Activated T-cell treated with anti-CD3 and anti-CD28 coated beads, Interleukin-2, amount 50 U/mL, for 72 hours (primary cell): ENCODE measurements around the gene BPIFB6. TPM values are rescaled to one million over a fixed set of nuclear protein-coding genes. Genes with fewer than 3 reads are reported as not detected.

ENCODE experiments used
- ATAC-seq, 2 donors: fragments of 150-1000 bp; cut with Tn5 transposase; replicated peaks in 1 of 2; 2 replicates each; pipeline ENCODE4 v1.10.0; 2021; ENCODE audit warnings: moderate library complexity in 2 of 2, mild to moderate bottlenecking in 1 of 2
- DNase-seq, 2 donors: peaks; one replicate each; pipeline ENCODE4 v3.0.0; 2021 to 2022; ENCODE audit warnings: mixed read lengths in 1 of 2
- H3K27ac Mint-ChIP-seq: one replicate; pipeline ENCODE4 v1.8.0; 2022; ENCODE audit warnings: mild to moderate bottlenecking, moderate library complexity, mixed read lengths
- H3K27me3 Mint-ChIP-seq: one replicate; pipeline ENCODE4 v1.8.0; 2022; ENCODE audit warnings: low read depth, mixed read lengths
- H3K36me3 Mint-ChIP-seq, 2 donors: one replicate each; pipeline ENCODE4 v1.8.0; 2022; ENCODE audit warnings: mixed read lengths in 2 of 2, mild to moderate bottlenecking in 1 of 2; ENCODE audit not compliant: insufficient read depth in 2 of 2
- H3K4me1 Mint-ChIP-seq: one replicate; pipeline ENCODE4 v1.8.0; 2022; ENCODE audit warnings: low read depth, mixed read lengths
- H3K4me3 Mint-ChIP-seq, 2 donors: one replicate each; pipeline ENCODE4 v1.8.0; 2022; ENCODE audit warnings: mild to moderate bottlenecking in 2 of 2, mixed read lengths in 2 of 2, moderate library complexity in 2 of 2
- H3K9me3 Mint-ChIP-seq, 2 donors: one replicate each; pipeline ENCODE4 v1.8.0; 2022; ENCODE audit warnings: mixed read lengths in 2 of 2
- total RNA-seq, 2 donors: library from RNA; stranded (reverse); gene quantifications; one replicate each; pipeline ENCODE4 v1.2.3, GENCODE V29; 2022

BPIFB6 gene
- total RNA-seq, 2 donors from 2014 or later: not detected

- Mint-ChIP-seq H3K36me3 (no peaks in the 10 kb centered on the region), H3K27ac (no peak overlapping the region), H3K4me3 (no peak overlapping the region), H3K9me3 (no peaks in the 10 kb centered on the region), H3K4me1 (no peaks in the 10 kb centered on the region), H3K27me3 (no peaks in the 10 kb centered on the region)
- ATAC-seq (no peak), DNase-seq (no peak)
Observed at GRCh38 chr20:33025318-33025876, 6.1 kb upstream of the BPIFB6 start.

DNA sequence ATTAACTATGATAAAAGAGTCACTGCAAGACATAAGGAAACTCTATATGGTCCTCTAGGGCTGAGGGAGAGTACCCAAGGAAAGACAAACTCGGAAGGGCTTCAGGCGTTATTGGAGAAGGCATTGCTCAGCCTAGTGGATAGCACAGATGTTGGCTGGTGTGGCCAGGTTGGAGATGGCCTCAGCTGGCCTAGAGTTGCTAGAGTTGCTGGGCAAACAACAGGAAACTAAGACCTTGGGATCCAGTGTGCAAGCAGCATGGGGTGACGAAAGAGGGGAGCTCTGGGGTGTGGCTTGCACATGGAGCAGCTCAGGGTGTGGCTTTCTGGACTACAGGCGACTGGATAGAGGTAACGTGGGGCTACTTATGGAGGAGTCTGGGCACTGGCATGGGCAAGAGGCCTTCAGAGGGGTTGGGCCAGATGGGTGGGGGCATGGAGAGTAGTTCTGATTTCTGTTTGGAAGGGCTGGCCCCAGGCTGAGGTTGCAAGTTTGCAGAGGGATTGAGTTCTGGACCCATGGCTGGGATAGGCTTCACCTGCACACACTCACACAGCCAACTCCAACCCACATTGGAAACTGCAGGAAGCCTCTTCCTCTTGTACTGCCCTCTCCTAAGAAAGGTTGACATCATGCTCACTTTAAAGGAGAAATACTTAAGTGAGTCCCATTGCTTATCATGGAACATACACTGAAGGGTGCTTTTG lies 5.2 kb upstream of the BPIFB6 start:
- Mint-ChIP-seq H3K36me3 (no peaks in the 10 kb centered on the region), H3K4me1 (no peaks in the 10 kb centered on the region), H3K9me3 (no peaks in the 10 kb centered on the region), H3K27ac (no peak overlapping the region), H3K27me3 (no peaks in the 10 kb centered on the region), H3K4me3 (no peak overlapping the region)
- DNase-seq (no peak), ATAC-seq (no peak)

- Mint-ChIP-seq H3K36me3 (no peaks in the 10 kb centered on the region), H3K27ac (no peak overlapping the region), H3K27me3 (no peaks in the 10 kb centered on the region), H3K4me1 (no peaks in the 10 kb centered on the region), H3K9me3 (no peaks in the 10 kb centered on the region), H3K4me3 (no peak overlapping the region)
- DNase-seq (no peak), ATAC-seq (no peak)
Observed at GRCh38 chr20:33026779-33027759, 4.4 kb upstream of the BPIFB6 start.

GRCh38 chr20:33027769-33028751 lies 3.4 kb upstream of the BPIFB6 start:
- H3K27me3 Mint-ChIP-seq: no peaks in the 10 kb centered on the region
- no peaks in the 10 kb centered on the region for H3K36me3 Mint-ChIP-seq
- DNase-seq (no peak), ATAC-seq (no peak)
- peaks cover 0 to under 1% of the 10 kb centered on the region in 2 donors for H3K9me3 Mint-ChIP-seq
- H3K4me3 Mint-ChIP-seq: no peak overlapping the region
- H3K4me1 Mint-ChIP-seq: no peaks in the 10 kb centered on the region
- no peak overlapping the region for H3K27ac Mint-ChIP-seq

GRCh38 chr20:33028875-33029274 lies 2.6 kb upstream of the BPIFB6 start:
- no peak for ATAC-seq
- H3K4me3 Mint-ChIP-seq: no peak overlapping the region
- H3K27ac Mint-ChIP-seq: no peak overlapping the region
- H3K4me1 Mint-ChIP-seq: no peaks in the 10 kb centered on the region
- no peaks in the 10 kb centered on the region for H3K27me3 Mint-ChIP-seq
- H3K9me3 Mint-ChIP-seq: peaks cover 0 to 4% of the 10 kb centered on the region in 2 donors
- H3K36me3 Mint-ChIP-seq: no peaks in the 10 kb centered on the region
- no peak for DNase-seq

DNA sequence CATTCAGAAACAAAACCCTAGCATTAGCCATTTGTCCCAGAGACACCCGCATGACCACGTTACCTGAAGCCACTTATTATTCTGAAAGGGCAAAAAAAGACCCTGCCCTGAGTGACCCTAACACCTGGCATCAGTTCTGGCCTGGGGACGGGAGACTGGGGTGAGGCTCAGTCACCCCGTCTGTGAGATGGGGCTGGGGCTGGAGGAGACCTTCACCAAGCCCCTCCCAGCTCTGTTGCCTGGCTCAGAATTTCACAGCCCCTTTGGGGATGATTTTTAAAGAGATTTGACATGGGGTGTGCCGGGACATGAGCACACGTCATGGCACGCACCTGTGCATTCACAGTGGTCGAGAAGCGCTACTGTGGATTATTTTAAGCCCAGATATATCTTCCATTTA lies 1.4 kb upstream of the BPIFB6 start:
- H3K9me3 Mint-ChIP-seq: peaks cover 0 to 4% of the 10 kb centered on the region in 2 donors
- no peak overlapping the region for H3K27ac Mint-ChIP-seq
- no peak overlapping the region for H3K4me3 Mint-ChIP-seq

DNA sequence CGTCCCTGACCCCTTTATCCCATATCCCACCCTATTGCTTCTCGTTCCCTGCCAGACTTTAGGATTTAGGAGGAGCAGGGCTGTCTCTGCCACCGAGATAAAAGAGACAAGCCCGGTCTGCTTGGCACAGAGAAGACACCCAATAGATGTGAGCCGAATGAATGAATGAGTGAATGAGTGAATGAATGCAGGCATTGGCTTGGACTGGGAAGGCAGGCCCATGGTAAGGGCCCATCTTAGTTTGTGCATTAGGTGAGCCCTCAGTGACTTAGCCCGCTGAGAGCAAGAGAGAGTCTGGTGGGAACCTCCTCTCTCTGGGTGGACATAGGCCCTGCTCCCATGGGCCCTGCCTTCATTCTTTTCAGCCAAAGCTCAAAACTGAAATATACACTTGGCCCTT lies 879 bp upstream of the BPIFB6 start:
- H3K4me3 Mint-ChIP-seq: no peak overlapping the region
- no peaks in the 10 kb centered on the region for H3K4me1 Mint-ChIP-seq
- no peaks in the 10 kb centered on the region for H3K36me3 Mint-ChIP-seq
- peaks cover 0 to 4% of the 10 kb centered on the region in 2 donors for H3K9me3 Mint-ChIP-seq
- DNase-seq (no peak), ATAC-seq (no peak)
- no peaks in the 10 kb centered on the region for H3K27me3 Mint-ChIP-seq
- H3K27ac Mint-ChIP-seq: no peak overlapping the region

More for the DNA sequence above, 1.4 kb upstream of the BPIFB6 start:
- no peaks in the 10 kb centered on the region for H3K4me1 Mint-ChIP-seq
- ATAC-seq (no peak), DNase-seq (no peak)
- no peaks in the 10 kb centered on the region for H3K36me3 Mint-ChIP-seq
- H3K27me3 Mint-ChIP-seq: no peaks in the 10 kb centered on the region

DNA sequence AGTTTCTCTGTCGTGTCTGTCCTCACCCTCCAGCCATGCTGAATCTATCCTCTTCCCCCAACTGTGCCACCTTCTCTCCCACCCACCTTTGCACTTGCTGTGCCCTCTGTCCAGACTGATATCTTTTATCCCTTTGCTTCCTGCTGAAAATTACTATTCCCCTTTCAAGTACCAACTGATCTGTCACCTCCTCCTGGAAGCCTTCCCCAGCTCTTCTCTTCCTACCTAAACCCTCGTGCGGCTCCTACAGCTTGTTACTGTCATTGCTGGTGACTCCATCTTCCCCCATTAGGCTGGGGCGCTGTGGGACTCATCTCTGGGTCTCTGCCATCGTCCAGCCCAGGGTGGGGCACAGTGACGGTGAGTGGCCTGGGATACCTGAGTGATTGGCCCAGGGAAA lies 1.1 kb downstream of the BPIFB6 start:
- H3K4me3 Mint-ChIP-seq: no peak overlapping the region
- H3K36me3 Mint-ChIP-seq: no peaks in the 10 kb centered on the region
- H3K9me3 Mint-ChIP-seq: peaks cover 0 to 4% of the 10 kb centered on the region in 2 donors
- no peaks in the 10 kb centered on the region for H3K27me3 Mint-ChIP-seq
- H3K27ac Mint-ChIP-seq: no peak overlapping the region
- no peak for ATAC-seq
- no peak for DNase-seq
- H3K4me1 Mint-ChIP-seq: no peaks in the 10 kb centered on the region

DNA sequence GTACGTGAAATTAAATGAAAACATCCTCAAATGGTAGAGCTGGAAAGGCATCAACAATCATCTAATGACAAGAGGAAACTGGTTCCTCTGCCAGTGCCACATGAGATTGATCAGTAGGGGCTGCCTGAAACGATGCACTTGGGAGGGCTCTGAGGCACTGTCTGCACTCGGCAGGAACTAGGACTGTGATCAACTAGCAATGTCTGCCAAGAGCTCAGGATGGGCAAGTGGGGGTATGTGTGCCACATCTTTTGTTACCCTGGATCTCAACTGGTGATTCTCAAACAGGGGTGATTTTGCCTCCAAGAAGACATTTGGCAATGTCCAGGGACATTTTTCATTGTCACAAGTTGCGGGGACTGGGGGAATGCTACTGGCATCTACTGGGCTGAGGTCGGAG lies 1.9 kb downstream of the BPIFB6 start:
- DNase-seq: no peak
- Mint-ChIP-seq H3K4me1 (no peaks in the 10 kb centered on the region), H3K27ac (no peak overlapping the region), H3K9me3 (peaks cover 5 to 9% of the 10 kb centered on the region in 2 donors), H3K36me3 (no peaks in the 10 kb centered on the region), H3K27me3 (no peaks in the 10 kb centered on the region), H3K4me3 (no peak overlapping the region)
- no peak for ATAC-seq

GRCh38 chr20:33034115-33034514 lies 2.7 kb downstream of the BPIFB6 start:
- Mint-ChIP-seq H3K4me1 (no peaks in the 10 kb centered on the region), H3K27ac (no peak overlapping the region), H3K9me3 (peaks cover 5 to 11% of the 10 kb centered on the region in 2 donors), H3K27me3 (no peaks in the 10 kb centered on the region), H3K36me3 (no peaks in the 10 kb centered on the region), H3K4me3 (no peak overlapping the region)
- DNase-seq (no peak), ATAC-seq (no peak)

DNA sequence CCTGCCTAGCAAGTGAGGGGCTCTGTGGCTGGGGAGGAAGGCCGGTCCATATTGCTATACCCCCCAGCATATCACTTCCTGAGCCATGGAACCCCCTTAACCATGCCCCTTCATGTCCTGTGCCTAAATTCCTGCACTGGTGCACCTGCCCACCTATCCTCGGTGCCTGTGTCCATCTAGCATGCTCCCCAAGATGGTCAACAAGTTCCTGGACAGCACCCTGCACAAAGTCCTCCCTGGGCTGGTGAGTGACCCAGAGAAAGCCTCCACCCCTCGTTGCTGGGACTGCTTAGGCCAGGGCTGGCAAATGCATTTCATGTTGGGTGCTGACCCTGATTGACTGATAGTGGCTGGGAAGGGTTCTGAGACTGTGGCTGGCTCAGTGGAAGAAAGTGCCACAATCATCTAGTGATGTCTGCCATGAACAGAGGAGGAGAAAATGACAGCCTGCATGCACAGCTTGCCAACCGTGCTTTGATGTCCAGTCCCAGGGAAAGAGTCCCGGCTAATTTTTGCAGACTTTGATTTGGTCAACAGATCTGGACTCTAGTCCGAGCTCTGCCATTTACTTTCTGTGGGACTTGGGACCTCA lies 3.5 kb downstream of the BPIFB6 start:
- H3K27me3 Mint-ChIP-seq: no peaks in the 10 kb centered on the region
- no peaks in the 10 kb centered on the region for H3K4me1 Mint-ChIP-seq
- H3K36me3 Mint-ChIP-seq: no peaks in the 10 kb centered on the region
- H3K9me3 Mint-ChIP-seq: peaks cover 5 to 11% of the 10 kb centered on the region in 2 donors
- no peak overlapping the region for H3K4me3 Mint-ChIP-seq
- DNase-seq: no peak
- no peak overlapping the region for H3K27ac Mint-ChIP-seq
- no peak for ATAC-seq

DNA sequence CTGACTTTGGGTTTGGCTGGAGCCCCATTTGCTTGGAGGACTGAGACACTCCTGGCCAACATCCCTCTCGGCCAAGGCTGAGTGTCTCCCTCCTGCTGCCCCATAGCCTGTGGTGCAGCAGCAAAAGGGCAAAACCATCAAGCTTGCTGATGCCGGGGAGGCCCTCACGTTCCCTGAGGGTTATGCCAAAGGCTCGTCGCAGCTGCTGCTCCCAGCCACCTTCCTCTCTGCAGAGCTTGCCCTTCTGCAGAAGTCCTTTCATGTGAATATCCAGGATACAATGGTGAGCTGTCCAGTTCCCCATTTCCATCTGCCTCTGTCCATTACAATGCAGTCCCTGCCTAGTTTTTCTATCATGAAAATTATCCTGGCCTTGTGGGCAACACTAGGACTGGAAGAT lies 6.0 kb downstream of the BPIFB6 start:
- no peaks in the 10 kb centered on the region for H3K4me1 Mint-ChIP-seq
- no peak overlapping the region for H3K4me3 Mint-ChIP-seq
- H3K27ac Mint-ChIP-seq: no peak overlapping the region
- H3K27me3 Mint-ChIP-seq: no peaks in the 10 kb centered on the region
- H3K36me3 Mint-ChIP-seq: no peaks in the 10 kb centered on the region
- H3K9me3 Mint-ChIP-seq: peaks cover 5 to 11% of the 10 kb centered on the region in 2 donors
- DNase-seq (no peak), ATAC-seq (no peak)
